ENCODE measurements around the gene ADORA1. TPM values are rescaled to one million over a fixed set of nuclear protein-coding genes. Genes with fewer than 3 reads are reported as not detected.

ADORA1 gene
- total and polyA plus RNA-seq, 10 of the 15 experiments (the other 5 are each of a cell fraction or from before 2014, with no cell fraction given) = not detected

DNA sequence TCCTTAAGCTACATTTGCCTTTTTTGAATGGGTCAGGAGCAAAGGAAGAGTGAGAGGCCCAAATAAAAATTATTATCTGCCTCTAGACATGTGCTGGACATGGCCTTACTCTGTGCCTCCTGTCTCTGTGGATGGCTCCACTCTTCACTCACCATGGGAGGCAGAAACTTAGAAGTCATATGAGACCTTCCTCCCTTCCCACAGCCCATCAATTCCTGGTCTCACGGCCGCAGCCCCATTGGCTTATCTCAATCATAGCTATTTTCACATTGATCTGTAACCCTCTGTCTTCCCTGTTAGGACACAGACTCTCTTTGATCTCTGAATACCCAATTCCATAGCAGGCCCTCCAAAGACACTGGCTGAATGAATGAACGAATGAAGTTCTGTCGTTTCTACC lies 14.2 kb upstream of the ADORA1 start:
- in situ Hi-C loops (cut with MboI) = no loop called here

More for the DNA sequence above, 14.2 kb upstream of the ADORA1 start:
- H3K79me2 ChIP-seq (ENCODE audit: control insufficient read depth, insufficient read depth, low read length) = no peaks in the 10 kb centered on the region
- H3K36me3 ChIP-seq (ENCODE audit: control insufficient read depth in 2 of 2, insufficient read depth in 2 of 2, low read length in 1 of 2) = no peaks in the 10 kb centered on the region
- 16% methylated on average over 4 of the region's 4 CpGs for WGBS (ENCODE audit: insufficient coverage, insufficient replicate concordance, low lambda C conversion rate, missing lambda C conversion rate)
- intact Hi-C loops (cut with micrococcal nuclease; ENCODE audit: unreplicated experiment) = no loop called here
- no peak for ATAC-seq
- BruUV-seq (replicated peaks) = no TSS peak
- no peak overlapping the region for H2AFZ ChIP-seq (ENCODE audit: control insufficient read depth, low read depth, low read length)
- TF ChIP-seq, protein P1, sequence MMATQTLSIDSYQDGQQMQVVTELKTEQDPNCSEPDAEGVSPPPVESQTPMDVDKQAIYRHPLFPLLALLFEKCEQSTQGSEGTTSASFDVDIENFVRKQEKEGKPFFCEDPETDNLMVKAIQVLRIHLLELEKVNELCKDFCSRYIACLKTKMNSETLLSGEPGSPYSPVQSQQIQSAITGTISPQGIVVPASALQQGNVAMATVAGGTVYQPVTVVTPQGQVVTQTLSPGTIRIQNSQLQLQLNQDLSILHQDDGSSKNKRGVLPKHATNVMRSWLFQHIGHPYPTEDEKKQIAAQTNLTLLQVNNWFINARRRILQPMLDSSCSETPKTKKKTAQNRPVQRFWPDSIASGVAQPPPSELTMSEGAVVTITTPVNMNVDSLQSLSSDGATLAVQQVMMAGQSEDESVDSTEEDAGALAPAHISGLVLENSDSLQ (IDR thresholded peaks at IDR 0.05) = no peak
- TF ChIP-seq, protein P2, sequence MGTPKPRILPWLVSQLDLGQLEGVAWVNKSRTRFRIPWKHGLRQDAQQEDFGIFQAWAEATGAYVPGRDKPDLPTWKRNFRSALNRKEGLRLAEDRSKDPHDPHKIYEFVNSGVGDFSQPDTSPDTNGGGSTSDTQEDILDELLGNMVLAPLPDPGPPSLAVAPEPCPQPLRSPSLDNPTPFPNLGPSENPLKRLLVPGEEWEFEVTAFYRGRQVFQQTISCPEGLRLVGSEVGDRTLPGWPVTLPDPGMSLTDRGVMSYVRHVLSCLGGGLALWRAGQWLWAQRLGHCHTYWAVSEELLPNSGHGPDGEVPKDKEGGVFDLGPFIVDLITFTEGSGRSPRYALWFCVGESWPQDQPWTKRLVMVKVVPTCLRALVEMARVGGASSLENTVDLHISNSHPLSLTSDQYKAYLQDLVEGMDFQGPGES (IDR thresholded peaks at IDR 0.05) = no peak
- TF ChIP-seq EP300 (IDR thresholded peaks at IDR 0.05; ENCODE audit: borderline replicate concordance in 1 of 2, control insufficient read depth in 1 of 2, low read depth in 2 of 2, low read length in 2 of 2) (no peak), RFX5 (IDR thresholded peaks at IDR 0.05; ENCODE audit: low read depth, low read length) (no peak), FOXM1 (IDR thresholded peaks at IDR 0.05; ENCODE audit: low read depth, low read length) (no peak), RAD51 (IDR thresholded peaks at IDR 0.05) (no peak), CBFB (IDR thresholded peaks at IDR 0.05; ENCODE audit: low read depth) (no peak), EGR1 (IDR thresholded peaks at IDR 0.05; ENCODE audit: borderline replicate concordance in 1 of 2, low read depth in 2 of 2, low read length in 2 of 2) (no peak)
- TF ChIP-seq, protein P3, sequence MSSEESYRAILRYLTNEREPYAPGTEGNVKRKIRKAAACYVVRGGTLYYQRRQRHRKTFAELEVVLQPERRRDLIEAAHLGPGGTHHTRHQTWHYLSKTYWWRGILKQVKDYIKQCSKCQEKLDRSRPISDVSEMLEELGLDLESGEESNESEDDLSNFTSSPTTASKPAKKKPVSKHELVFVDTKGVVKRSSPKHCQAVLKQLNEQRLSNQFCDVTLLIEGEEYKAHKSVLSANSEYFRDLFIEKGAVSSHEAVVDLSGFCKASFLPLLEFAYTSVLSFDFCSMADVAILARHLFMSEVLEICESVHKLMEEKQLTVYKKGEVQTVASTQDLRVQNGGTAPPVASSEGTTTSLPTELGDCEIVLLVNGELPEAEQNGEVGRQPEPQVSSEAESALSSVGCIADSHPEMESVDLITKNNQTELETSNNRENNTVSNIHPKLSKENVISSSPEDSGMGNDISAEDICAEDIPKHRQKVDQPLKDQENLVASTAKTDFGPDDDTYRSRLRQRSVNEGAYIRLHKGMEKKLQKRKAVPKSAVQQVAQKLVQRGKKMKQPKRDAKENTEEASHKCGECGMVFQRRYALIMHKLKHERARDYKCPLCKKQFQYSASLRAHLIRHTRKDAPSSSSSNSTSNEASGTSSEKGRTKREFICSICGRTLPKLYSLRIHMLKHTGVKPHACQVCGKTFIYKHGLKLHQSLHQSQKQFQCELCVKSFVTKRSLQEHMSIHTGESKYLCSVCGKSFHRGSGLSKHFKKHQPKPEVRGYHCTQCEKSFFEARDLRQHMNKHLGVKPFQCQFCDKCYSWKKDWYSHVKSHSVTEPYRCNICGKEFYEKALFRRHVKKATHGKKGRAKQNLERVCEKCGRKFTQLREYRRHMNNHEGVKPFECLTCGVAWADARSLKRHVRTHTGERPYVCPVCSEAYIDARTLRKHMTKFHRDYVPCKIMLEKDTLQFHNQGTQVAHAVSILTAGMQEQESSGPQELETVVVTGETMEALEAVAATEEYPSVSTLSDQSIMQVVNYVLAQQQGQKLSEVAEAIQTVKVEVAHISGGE (CRISPR knock-in tag; IDR thresholded peaks at IDR 0.05) = no peak
- ChIA-PET SMC1A (ENCODE audit: uncharacterized antibody, unreplicated experiment) (interaction anchor here (0.7 to 1.6 kb wide), 2 partner anchors 60 to 103 kb away, joined by 3 read pairs; no protein-coding TSS in a partner anchor), CTCF (interaction anchor here (0.6 to 1.3 kb wide), 3 partner anchors 61 to 156 kb away, joined by 3 read pairs; no protein-coding TSS in a partner anchor), RAD21 (ENCODE audit: unreplicated experiment) (no interaction called here), POLR2A (no interaction called here)
- no peak overlapping the region for H3K9ac ChIP-seq (ENCODE audit: control insufficient read depth, insufficient read depth, low read length)
- no peaks in the 10 kb centered on the region for H4K20me1 ChIP-seq (ENCODE audit: control insufficient read depth, insufficient read depth)
- DNase-seq (ENCODE audit: low read depth, low spot score) = no peak
- H3K4me2 ChIP-seq (ENCODE audit: control insufficient read depth, insufficient read depth) = no peak overlapping the region
- H3K4me3 ChIP-seq = no peak overlapping the region
- no peaks in the 10 kb centered on the region for H3K4me1 ChIP-seq (ENCODE audit: control insufficient read depth, insufficient read depth, low read length)
- FAIRE-seq = no peak
- no peaks in the 10 kb centered on the region for H3K9me3 ChIP-seq (replicated peaks; ENCODE audit: control insufficient read depth, insufficient read depth, low read length)
- H3K27me3 ChIP-seq (replicated peaks in 1 of 2; ENCODE audit: control insufficient read depth in 2 of 2, insufficient read depth in 2 of 2, low read length in 1 of 2) = peaks cover 3 to 8% of the 10 kb centered on the region in 2 experiments; a peak in 3 of 4 replicates
- H3K27ac ChIP-seq (ENCODE audit: control insufficient read depth, insufficient read depth) = no peak overlapping the region

Measured in GM12878 (cell line).